ENCODE data around the gene RELL1.

- TF ChIP-seq POLR2A (IDR thresholded peaks at IDR 0.05; ENCODE audit: low read length) (no peak), GATA1 (IDR thresholded peaks at IDR 0.05; ENCODE audit: low read depth, low read length) (no peak)
Observed at GRCh38 chr4:37602454-37603069, 83.6 kb downstream of the RELL1 start.

All from erythroblast (primary cell).